ENCODE results near the gene ZNF654.

DNA sequence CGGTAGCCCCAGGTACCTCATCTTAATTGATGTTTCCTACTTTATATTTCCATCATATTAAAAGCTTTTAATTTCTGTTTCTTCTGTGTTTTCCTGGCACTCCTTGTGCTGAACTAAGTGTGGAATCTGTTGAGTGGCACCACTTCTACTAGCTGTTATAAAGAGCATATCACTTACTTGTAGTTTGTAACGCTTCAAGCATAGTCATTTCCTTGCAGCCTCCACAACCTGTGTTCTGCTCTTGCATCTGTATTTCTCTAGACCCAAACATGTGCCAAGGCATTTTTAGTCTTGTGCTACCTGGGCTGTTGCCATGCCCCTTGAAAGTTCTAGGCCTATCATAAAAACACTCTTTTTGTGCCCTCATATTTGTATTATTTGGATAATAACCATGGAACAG is 16.0 kb downstream of the ZNF654 start:
- no peak for TF ChIP-seq EZH2 (IDR thresholded peaks at IDR 0.05; ENCODE audit: low read length, unreplicated experiment)
- TF ChIP-seq, protein P1, sequence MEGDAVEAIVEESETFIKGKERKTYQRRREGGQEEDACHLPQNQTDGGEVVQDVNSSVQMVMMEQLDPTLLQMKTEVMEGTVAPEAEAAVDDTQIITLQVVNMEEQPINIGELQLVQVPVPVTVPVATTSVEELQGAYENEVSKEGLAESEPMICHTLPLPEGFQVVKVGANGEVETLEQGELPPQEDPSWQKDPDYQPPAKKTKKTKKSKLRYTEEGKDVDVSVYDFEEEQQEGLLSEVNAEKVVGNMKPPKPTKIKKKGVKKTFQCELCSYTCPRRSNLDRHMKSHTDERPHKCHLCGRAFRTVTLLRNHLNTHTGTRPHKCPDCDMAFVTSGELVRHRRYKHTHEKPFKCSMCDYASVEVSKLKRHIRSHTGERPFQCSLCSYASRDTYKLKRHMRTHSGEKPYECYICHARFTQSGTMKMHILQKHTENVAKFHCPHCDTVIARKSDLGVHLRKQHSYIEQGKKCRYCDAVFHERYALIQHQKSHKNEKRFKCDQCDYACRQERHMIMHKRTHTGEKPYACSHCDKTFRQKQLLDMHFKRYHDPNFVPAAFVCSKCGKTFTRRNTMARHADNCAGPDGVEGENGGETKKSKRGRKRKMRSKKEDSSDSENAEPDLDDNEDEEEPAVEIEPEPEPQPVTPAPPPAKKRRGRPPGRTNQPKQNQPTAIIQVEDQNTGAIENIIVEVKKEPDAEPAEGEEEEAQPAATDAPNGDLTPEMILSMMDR (conservative IDR thresholded peaks at IDR 0.05; ENCODE audit: low read depth, low read length) = no peak

All from PC-3 (cell line).